Measurements from ENCODE around the gene POMC. TPM values are rescaled to one million over a fixed set of nuclear protein-coding genes. Genes with fewer than 3 reads are reported as not detected.

Gene POMC
- polyA plus RNA-seq, 1 donor from 2014 or later: not detected

- Histone ChIP-seq H3K9me3 (ENCODE audit: low read length) (no peaks in the 10 kb centered on the region), H3K4me2 (ENCODE audit: low read length) (no peak overlapping the region), H3K9ac (ENCODE audit: low read length) (no peak overlapping the region), H2AFZ (ENCODE audit: low read depth, low read length) (no peak overlapping the region), H3K4me3 (ENCODE audit: low read length) (no peak overlapping the region), H3K36me3 (ENCODE audit: insufficient read depth, low read length) (no peaks in the 10 kb centered on the region), H3K27ac (ENCODE audit: low read length) (no peak overlapping the region), H3K9me2 (ENCODE audit: insufficient read depth, low read length) (no peaks in the 10 kb centered on the region), H3F3A (ENCODE audit: insufficient read depth, low read length, poor library complexity, severe bottlenecking) (no peaks in the 10 kb centered on the region), H3K27me3 (ENCODE audit: insufficient read depth, low read depth, low read length) (no peaks in the 10 kb centered on the region), H3K79me2 (replicated peaks; ENCODE audit: insufficient read depth, low read length) (no peaks in the 10 kb centered on the region), H4K20me1 (ENCODE audit: insufficient read depth) (no peaks in the 10 kb centered on the region)
- TF ChIP-seq TAF1 (IDR thresholded peaks at IDR 0.05; ENCODE audit: low read depth): no peak
- TF ChIP-seq EZH2 (IDR thresholded peaks at IDR 0.05; ENCODE audit: borderline replicate concordance, insufficient read depth, low read length, poor library complexity, severe bottlenecking): no peak
- TF ChIP-seq SMC3 (conservative IDR thresholded peaks at IDR 0.05; ENCODE audit: poor library complexity): no peak
- no peak for TF ChIP-seq POLR2AphosphoS5 (IDR thresholded peaks at IDR 0.05)
- TF ChIP-seq CTCF (IDR thresholded peaks at IDR 0.05; ENCODE audit: poor library complexity, severe bottlenecking): no peak
- TF ChIP-seq REST (IDR thresholded peaks at IDR 0.05; ENCODE audit: borderline replicate concordance): no peak
- TF ChIP-seq EP300 (conservative IDR thresholded peaks at IDR 0.05; ENCODE audit: poor library complexity, severe bottlenecking): no peak
- TF ChIP-seq RAD21 (conservative IDR thresholded peaks at IDR 0.05): no peak
- TF ChIP-seq MXI1 (conservative IDR thresholded peaks at IDR 0.05; ENCODE audit: poor library complexity, severe bottlenecking): no peak
These were observed 43.2 kb downstream of the POMC start for GRCh38 chr2:25125189-25125588.

GRCh38 chr2:25123682-25124081 lies 44.7 kb downstream of the POMC start:
- Histone ChIP-seq H3K79me2 (replicated peaks; ENCODE audit: insufficient read depth, low read length) (no peaks in the 10 kb centered on the region), H3K4me3 (ENCODE audit: low read length) (no peak overlapping the region), H3K27ac (ENCODE audit: low read length) (no peak overlapping the region), H3K9me2 (ENCODE audit: insufficient read depth, low read length) (no peaks in the 10 kb centered on the region), H3K9me3 (ENCODE audit: low read length) (no peaks in the 10 kb centered on the region), H4K20me1 (ENCODE audit: insufficient read depth) (no peaks in the 10 kb centered on the region), H3K4me2 (ENCODE audit: low read length) (no peak overlapping the region), H3K9ac (ENCODE audit: low read length) (no peak overlapping the region), H3K36me3 (ENCODE audit: insufficient read depth, low read length) (no peaks in the 10 kb centered on the region), H2AFZ (ENCODE audit: low read depth, low read length) (no peak overlapping the region), H3K27me3 (ENCODE audit: insufficient read depth, low read depth, low read length) (no peaks in the 10 kb centered on the region), H3F3A (ENCODE audit: insufficient read depth, low read length, poor library complexity, severe bottlenecking) (no peaks in the 10 kb centered on the region)
- TF ChIP-seq SMC3 (conservative IDR thresholded peaks at IDR 0.05; ENCODE audit: poor library complexity) (no peak), TAF1 (IDR thresholded peaks at IDR 0.05; ENCODE audit: low read depth) (no peak), REST (IDR thresholded peaks at IDR 0.05; ENCODE audit: borderline replicate concordance) (no peak), CTCF (IDR thresholded peaks at IDR 0.05; ENCODE audit: poor library complexity, severe bottlenecking) (no peak)

Data from neural cell (in vitro differentiated cells).